HG03097 (cell line): ENCODE data around the gene GSC.
"Not testable (repeated sequence)": the region's sequence is repeated elsewhere in the genome, so short reads cannot be mapped to it uniquely, and the experiment has no call there.

Experiments used
- ATAC-seq: cut with Tn5 transposase; IDR thresholded peaks from one replicate; pipeline ENCODE4 v1.9.1; 2021; ENCODE audit not compliant: unreplicated experiment, low FRiP score

The GSC gene

GRCh38 chr14:94769391-94770250 is at the start of gene GSC:
Gene GSC, minus strand, starts transcription at chr14:94770113. Its CDS starts 98 bp downstream, at chr14:94770015.
- ATAC-seq = no peak

GRCh38 chr14:94819531-94819930 is 49.6 kb upstream of the GSC start:
- no peak for ATAC-seq

GRCh38 chr14:94816113-94816512 is 46.2 kb upstream of the GSC start:
- no peak for ATAC-seq

- no peak for ATAC-seq
Measured at GRCh38 chr14:94805680-94806288, 35.9 kb upstream of the GSC start.

- no peak for ATAC-seq
Measured at GRCh38 chr14:94801225-94801624, 31.3 kb upstream of the GSC start.

- not testable (repeated sequence) for ATAC-seq
Measured at GRCh38 chr14:94800764-94801163, 30.9 kb upstream of the GSC start.

GRCh38 chr14:94797887-94798286 is 28.0 kb upstream of the GSC start:
- ATAC-seq = no peak

- no peak for ATAC-seq
Measured at GRCh38 chr14:94796278-94796677, 26.4 kb upstream of the GSC start.

- ATAC-seq = no peak
Measured at GRCh38 chr14:94795372-94795771, 25.5 kb upstream of the GSC start.

- ATAC-seq = no peak
Measured at GRCh38 chr14:94793901-94794300, 24.0 kb upstream of the GSC start.

- no peak for ATAC-seq
Measured at GRCh38 chr14:94787655-94788054, 17.7 kb upstream of the GSC start.

- no peak for ATAC-seq
Measured at GRCh38 chr14:94787092-94787491, 17.2 kb upstream of the GSC start.

GRCh38 chr14:94780536-94781399 is 10.9 kb upstream of the GSC start:
- no peak for ATAC-seq

GRCh38 chr14:94779713-94780112 is 9.8 kb upstream of the GSC start:
- no peak for ATAC-seq

GRCh38 chr14:94775871-94776210 is 5.9 kb upstream of the GSC start:
- ATAC-seq = no peak

- no peak for ATAC-seq
Measured at GRCh38 chr14:94775091-94775870, 5.4 kb upstream of the GSC start.

GRCh38 chr14:94774344-94775090 is 4.6 kb upstream of the GSC start:
- no peak for ATAC-seq

- ATAC-seq = no peak
Measured at GRCh38 chr14:94773655-94774343, 3.9 kb upstream of the GSC start.

- no peak for ATAC-seq
Measured at GRCh38 chr14:94773061-94773648, 3.2 kb upstream of the GSC start.
